WERI-Rb-1 (cell line): ENCODE results near the gene CDT1.

Source experiments
- DNase-seq: peaks from one replicate; pipeline ENCODE4 v3.0.0-alpha.2; 2020
- H3K27ac ChIP-seq: fragments of 250-450 bp; sonication (Bioruptor Pico); 2 replicates; pipeline ENCODE4 v1.5.1; 2020; ENCODE audit warnings: mild to moderate bottlenecking, moderate library complexity
- H3K27me3 ChIP-seq: fragments of 250-450 bp; sonication (Bioruptor Pico); 2 replicates; pipeline ENCODE4 v1.5.1; 2021; ENCODE audit warnings: mild to moderate bottlenecking, low read depth, moderate library complexity; ENCODE audit not compliant: insufficient read depth, severe bottlenecking
- H3K36me3 ChIP-seq: fragments of 250-450 bp; sonication (Bioruptor Pico); 2 replicates; pipeline ENCODE4 v1.5.1; 2020; ENCODE audit warnings: mild to moderate bottlenecking, moderate library complexity
- H3K4me3 ChIP-seq: 2 replicates; pipeline ENCODE4 v1.5.1; 2011; ENCODE audit warnings: low read depth, mild to moderate bottlenecking, control low read depth, low read length
- H3K9me3 ChIP-seq: fragments of 250-450 bp; sonication (Bioruptor Pico); 2 replicates; pipeline ENCODE4 v1.5.1; 2021; ENCODE audit warnings: mild to moderate bottlenecking, moderate library complexity; ENCODE audit not compliant: severe bottlenecking
- TF ChIP-seq, protein P1 (sequence below): IDR thresholded peaks from 2 replicates; pipeline ENCODE4 v1.5.1; 2011; ENCODE audit warnings: low read depth, mild to moderate bottlenecking, control low read depth, inconsistent platforms, low read length

Gene CDT1

DNA sequence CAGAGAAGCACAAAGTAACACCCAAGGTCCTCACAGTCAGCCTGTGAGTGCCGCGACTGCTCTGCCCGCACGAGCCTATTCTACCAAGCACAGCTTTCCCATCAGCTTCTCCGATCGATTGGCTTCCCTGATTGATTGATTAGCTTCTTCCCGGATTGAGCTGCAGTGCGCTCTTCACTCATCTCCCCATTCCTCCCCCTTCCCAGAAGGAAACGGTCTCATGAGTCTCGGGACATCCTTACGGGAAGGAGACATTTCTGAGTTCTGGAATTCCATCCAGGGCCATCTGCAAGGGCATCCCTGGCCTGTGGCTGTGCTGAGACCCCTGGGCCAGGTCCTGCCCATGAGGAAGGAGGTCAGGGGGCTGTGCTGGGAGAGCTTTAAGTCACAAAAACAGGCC, 36.6 kb upstream of the CDT1 start:
- Histone ChIP-seq H3K27ac (peak overlapping the region; percentile 97), H3K9me3 (no peaks in the 10 kb centered on the region), H3K36me3 (no peaks in the 10 kb centered on the region), H3K27me3 (no peaks in the 10 kb centered on the region), H3K4me3 (no peak overlapping the region)
- DNase-seq, result no peak
- TF ChIP-seq, protein P1, sequence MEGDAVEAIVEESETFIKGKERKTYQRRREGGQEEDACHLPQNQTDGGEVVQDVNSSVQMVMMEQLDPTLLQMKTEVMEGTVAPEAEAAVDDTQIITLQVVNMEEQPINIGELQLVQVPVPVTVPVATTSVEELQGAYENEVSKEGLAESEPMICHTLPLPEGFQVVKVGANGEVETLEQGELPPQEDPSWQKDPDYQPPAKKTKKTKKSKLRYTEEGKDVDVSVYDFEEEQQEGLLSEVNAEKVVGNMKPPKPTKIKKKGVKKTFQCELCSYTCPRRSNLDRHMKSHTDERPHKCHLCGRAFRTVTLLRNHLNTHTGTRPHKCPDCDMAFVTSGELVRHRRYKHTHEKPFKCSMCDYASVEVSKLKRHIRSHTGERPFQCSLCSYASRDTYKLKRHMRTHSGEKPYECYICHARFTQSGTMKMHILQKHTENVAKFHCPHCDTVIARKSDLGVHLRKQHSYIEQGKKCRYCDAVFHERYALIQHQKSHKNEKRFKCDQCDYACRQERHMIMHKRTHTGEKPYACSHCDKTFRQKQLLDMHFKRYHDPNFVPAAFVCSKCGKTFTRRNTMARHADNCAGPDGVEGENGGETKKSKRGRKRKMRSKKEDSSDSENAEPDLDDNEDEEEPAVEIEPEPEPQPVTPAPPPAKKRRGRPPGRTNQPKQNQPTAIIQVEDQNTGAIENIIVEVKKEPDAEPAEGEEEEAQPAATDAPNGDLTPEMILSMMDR, result no peak

DNA sequence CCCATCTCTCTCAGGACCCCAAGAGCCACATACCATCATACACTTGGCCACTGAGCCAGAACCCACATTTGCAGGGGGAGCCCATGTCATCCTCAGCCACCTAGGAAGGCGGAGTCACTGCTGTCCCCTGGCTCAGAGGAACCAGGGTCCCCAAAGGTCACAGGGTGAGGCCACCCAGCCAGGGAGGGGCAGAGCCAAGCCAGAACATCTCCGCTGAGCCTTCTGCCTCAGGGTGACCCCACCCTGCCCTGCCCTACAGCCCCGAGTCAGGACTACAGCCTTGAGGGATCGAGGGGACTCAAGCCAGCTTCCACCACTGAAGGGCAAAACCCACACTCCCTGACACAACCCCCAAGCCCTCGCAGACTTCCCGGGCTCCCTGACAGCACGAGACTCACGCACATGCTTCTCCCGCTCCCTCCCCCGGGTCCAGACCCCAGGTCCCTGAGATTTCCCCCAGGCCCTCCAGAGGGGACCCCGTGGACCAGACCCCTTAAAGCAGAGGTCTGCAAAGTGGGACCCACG, 36.0 kb upstream of the CDT1 start:
- TF ChIP-seq, protein P1, result no peak
- Histone ChIP-seq H3K27me3 (no peaks in the 10 kb centered on the region), H3K27ac (peak overlapping the region; percentile 97)

DNA sequence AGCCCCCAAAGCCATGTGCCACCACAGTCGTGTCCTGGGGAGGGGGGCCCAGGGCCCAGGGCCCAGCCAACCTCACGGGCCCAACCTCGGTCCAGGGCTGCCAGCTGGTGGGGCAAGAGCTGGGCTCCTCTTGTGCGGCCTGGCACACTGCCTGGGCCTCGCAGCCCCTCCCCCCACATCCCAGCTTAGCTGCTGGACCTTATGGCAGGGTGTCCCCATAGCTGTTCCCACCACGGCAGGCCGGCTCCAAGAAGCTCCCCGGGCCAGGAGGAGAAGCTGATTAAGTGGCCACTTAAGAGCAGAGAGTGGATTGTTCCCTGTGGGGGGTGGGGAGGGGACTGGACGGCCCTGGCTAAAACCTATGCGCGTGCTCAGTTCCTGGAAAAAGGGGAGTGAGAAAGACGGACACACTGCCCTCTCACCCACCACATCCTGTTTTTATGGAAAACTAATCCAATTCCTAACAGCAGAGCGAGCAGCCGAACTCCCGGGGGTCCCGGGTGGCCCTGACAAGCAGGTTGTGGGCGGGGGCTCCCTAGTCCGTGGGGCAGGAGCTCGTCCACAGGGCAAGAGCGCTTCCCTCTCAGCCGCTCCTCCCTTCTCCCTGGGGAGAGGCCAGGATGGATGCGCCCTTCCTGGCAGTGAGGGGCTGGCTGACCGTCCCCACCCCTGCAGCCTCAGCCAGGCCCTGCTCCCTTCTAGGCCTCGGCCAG, 35.4 kb upstream of the CDT1 start:
- Histone ChIP-seq H3K9me3 (no peaks in the 10 kb centered on the region), H3K27me3 (no peaks in the 10 kb centered on the region), H3K27ac (peak overlapping the region; percentile 97), H3K4me3 (peak overlapping the region; percentile 33), H3K36me3 (no peaks in the 10 kb centered on the region)
- peak; percentile 94 for DNase-seq
- TF ChIP-seq, protein P1, result no peak

More for the DNA sequence above, 36.0 kb upstream of the CDT1 start:
- H3K9me3 ChIP-seq, result no peaks in the 10 kb centered on the region
- H3K36me3 ChIP-seq, result no peaks in the 10 kb centered on the region
- DNase-seq, result no peak
- H3K4me3 ChIP-seq, result peak overlapping the region; percentile 33

DNA sequence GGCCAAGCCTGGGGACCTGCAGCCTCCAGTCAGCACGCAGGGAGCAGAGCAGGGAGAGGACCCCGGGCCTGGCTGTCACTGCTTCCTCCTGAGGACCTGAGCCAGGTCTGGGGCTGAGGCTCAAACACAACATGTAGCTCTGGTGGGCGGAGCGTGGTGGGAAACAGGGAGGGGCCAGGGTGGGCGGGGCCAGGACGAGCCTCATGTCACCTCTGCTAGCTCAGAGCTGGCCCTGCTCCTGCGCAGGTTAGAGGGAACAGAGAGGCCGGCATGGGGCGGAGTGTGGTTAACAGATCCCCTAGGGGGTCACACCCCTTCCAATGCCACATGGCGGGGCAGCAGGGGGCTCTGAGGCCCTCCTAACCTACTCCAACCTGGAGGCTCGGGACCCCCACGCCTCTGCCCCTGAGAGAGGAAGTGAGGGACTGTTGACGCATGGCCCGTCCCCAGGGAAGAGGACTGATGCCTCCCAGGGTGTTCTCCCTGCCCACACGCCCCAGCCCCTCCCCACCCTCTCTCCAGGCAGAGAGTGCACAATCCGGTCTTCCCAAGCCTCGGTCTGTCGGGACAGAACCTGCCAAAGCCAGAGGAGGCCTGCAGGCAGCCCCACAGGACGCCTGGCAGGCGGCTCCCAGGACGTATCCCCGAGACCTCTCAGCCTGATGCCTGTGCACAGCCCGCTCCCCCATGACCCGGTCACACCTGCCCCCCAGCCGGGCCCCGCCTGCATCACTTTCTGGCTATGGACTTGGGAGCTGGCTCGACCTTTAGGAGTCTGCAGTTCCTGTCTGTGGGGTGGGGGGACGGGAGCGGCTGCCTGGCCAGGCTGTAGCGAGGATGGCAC, 33.8 kb upstream of the CDT1 start:
- peak overlapping the region; percentile 97 for H3K27ac ChIP-seq
- H3K9me3 ChIP-seq, result no peaks in the 10 kb centered on the region
- DNase-seq, result peak; percentile 76
- H3K27me3 ChIP-seq, result no peaks in the 10 kb centered on the region
- no peaks in the 10 kb centered on the region for H3K36me3 ChIP-seq
- TF ChIP-seq, protein P1, result no peak
- peak overlapping the region; percentile 30 for H3K4me3 ChIP-seq

DNA sequence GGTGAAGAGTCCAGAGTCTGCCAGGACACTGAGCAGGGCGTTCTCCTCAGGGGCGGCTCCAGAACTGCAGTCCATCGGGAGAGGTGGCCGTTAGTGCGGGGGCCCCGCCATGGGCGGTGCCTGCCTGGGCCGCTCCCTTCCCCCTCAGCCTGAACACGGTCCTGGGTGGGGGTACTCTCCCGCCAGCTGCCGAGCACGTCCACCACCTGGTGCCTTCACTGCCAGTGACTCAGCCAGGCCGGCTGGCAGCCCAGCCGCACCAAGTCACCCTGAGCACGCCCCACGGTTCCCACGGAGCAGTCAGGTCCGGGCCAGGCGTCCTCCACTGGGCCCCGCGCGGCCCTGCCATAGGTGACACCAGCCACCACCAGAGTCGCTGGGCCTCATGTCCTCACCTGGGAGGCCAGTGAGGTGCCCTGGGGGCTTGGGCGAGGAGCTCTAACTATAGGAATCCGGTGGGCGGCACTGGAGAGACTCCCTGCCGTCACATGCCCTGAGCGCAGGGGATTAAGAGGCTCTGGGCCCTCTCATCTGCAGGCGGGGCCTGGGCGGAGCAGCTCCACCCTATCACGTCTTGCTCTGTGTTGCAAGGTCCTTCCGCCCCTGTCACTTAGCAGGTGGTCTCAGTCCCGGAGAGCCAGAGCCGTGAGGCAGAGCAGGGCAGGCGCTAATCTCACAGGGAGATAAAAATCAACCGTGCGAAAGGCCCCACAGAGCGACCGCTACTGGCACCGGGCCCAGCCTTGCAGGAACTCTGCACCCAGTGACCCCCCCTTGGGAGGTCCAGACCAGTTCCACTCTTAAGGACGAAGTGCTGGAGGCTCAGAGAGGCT, 32.9 kb upstream of the CDT1 start:
- peak; percentile 92 for DNase-seq
- TF ChIP-seq, protein P1, result no peak
- Histone ChIP-seq H3K9me3 (no peaks in the 10 kb centered on the region), H3K27ac (peak overlapping the region; percentile 97), H3K36me3 (no peaks in the 10 kb centered on the region), H3K4me3 (peak overlapping the region; percentile 30), H3K27me3 (no peaks in the 10 kb centered on the region)
